Activated CD8-positive, alpha-beta T cell treated with anti-CD3 and anti-CD28 coated beads, Interleukin-2, amount 10 ng/mL, durations not matched to agents 7 days and 5 days (primary cell): ENCODE measurements around the gene RFWD3. TPM values are rescaled to one million over a fixed set of nuclear protein-coding genes. Genes with fewer than 3 reads are reported as not detected.
A peak's percentile ranks its signal among the peaks of the same experiment; 100 is the strongest.

Source experiments
- ATAC-seq: fragments of 150-1000 bp; cut with Tn5 transposase; one replicate; pipeline ENCODE4 v1.10.0; 2021; ENCODE audit warnings: moderate library complexity
- CTCF ChIA-PET: fragments of 350-600 bp; sonication (Branson Sonifier 250); formaldehyde crosslinking; loops from one replicate; lab custom pipeline; 2021; ENCODE audit warnings: antibody characterized with exemption; lab: Charles Lee
- POLR2A ChIA-PET: fragments of 350-600 bp; sonication (Branson Sonifier 250); formaldehyde crosslinking; loops from one replicate; lab custom pipeline; 2021; ENCODE audit warnings: antibody characterized with exemption; lab: Charles Lee
- DNase-seq: peaks from one replicate; pipeline ENCODE4 v3.0.0-alpha.2; 2020
- H3K27ac Mint-ChIP-seq: one replicate; pipeline ENCODE4 v1.8.0; 2021; ENCODE audit warnings: mild to moderate bottlenecking, mixed read lengths
- H3K27me3 Mint-ChIP-seq: one replicate; pipeline ENCODE4 v1.8.0; 2021; ENCODE audit warnings: low read depth, mixed read lengths
- H3K36me3 Mint-ChIP-seq: one replicate; pipeline ENCODE4 v1.8.0; 2021; ENCODE audit warnings: low read depth, mixed read lengths
- H3K4me1 Mint-ChIP-seq: one replicate; pipeline ENCODE4 v1.8.0; 2021; ENCODE audit warnings: low read depth, mixed read lengths
- H3K4me3 Mint-ChIP-seq: one replicate; pipeline ENCODE4 v1.8.0; 2021; ENCODE audit warnings: mild to moderate bottlenecking, mixed read lengths
- H3K9me3 Mint-ChIP-seq: one replicate; pipeline ENCODE4 v1.8.0; 2022; ENCODE audit warnings: mixed read lengths; ENCODE audit not compliant: insufficient read depth
- total RNA-seq, 2 experiments: library from RNA; stranded (reverse); gene quantifications; one replicate each; pipeline ENCODE4 v1.2.3, GENCODE V29; 2021

RFWD3 gene
- total RNA-seq, result 100 to 1,000 TPM; 119 to 120 TPM

GRCh38 chr16:74666425-74667254, at the start of gene RFWD3:
Gene RFWD3 (minus strand): TSS chr16:74666877. CDS start chr16:74661449, 5,428 bp downstream.
- ATAC-seq (peak; percentile 100), DNase-seq (peak; percentile 99)
- peak within 1 kb of the TSS; percentile 97 for H3K27ac Mint-ChIP-seq
- H3K9me3 Mint-ChIP-seq, result peaks cover 8% of the 10 kb centered on the region
- peaks cover 49% of the 10 kb centered on the region for H3K4me1 Mint-ChIP-seq
- POLR2A ChIA-PET, result interaction anchor here (0.5 to 6.9 kb wide), 28 partner anchors 8 to 574 kb away, joined by 3 to 91 read pairs (median 5); partner anchors contain the start of genes GLG1, MLKL and PSMD7
- peaks cover 50% of the 10 kb centered on the region for H3K36me3 Mint-ChIP-seq
- CTCF ChIA-PET, result interaction anchor here (0.9 to 4.6 kb wide), 6 partner anchors 14 to 445 kb away, joined by 3 to 25 read pairs (median 4); partner anchors contain the start of gene MLKL
- peak within 1 kb of the TSS; percentile 93 for H3K4me3 Mint-ChIP-seq
- no peaks in the 10 kb centered on the region for H3K27me3 Mint-ChIP-seq

GRCh38 chr16:74716355-74716754, 49.7 kb upstream of the RFWD3 start:
- no peak overlapping the region for H3K4me3 Mint-ChIP-seq
- no peaks in the 10 kb centered on the region for H3K27me3 Mint-ChIP-seq
- H3K27ac Mint-ChIP-seq, result no peak overlapping the region
- H3K4me1 Mint-ChIP-seq, result no peaks in the 10 kb centered on the region
- H3K36me3 Mint-ChIP-seq, result no peaks in the 10 kb centered on the region
- no peaks in the 10 kb centered on the region for H3K9me3 Mint-ChIP-seq
- DNase-seq (no peak), ATAC-seq (no peak)
- CTCF ChIA-PET, result no interaction called here
- POLR2A ChIA-PET, result no interaction called here

- peaks cover 2% of the 10 kb centered on the region for H3K4me1 Mint-ChIP-seq
- ChIA-PET CTCF (interaction anchor here (4.8 kb wide), 1 partner anchor 148 kb away, joined by 41 read pairs; no protein-coding TSS in a partner anchor), POLR2A (interaction anchor here (2.8 kb wide), 1 partner anchor 13 kb away, joined by 10 read pairs; the partner anchor contains the start of gene MLKL)
- ATAC-seq (no peak), DNase-seq (no peak)
- H3K4me3 Mint-ChIP-seq, result no peak overlapping the region
- H3K27me3 Mint-ChIP-seq, result no peaks in the 10 kb centered on the region
- H3K36me3 Mint-ChIP-seq, result no peaks in the 10 kb centered on the region
- H3K27ac Mint-ChIP-seq, result no peak overlapping the region
- H3K9me3 Mint-ChIP-seq, result no peaks in the 10 kb centered on the region
Measured at GRCh38 chr16:74713876-74714275, 47.2 kb upstream of the RFWD3 start.

- Mint-ChIP-seq H3K36me3 (no peaks in the 10 kb centered on the region), H3K27me3 (peaks cover 4% of the 10 kb centered on the region), H3K9me3 (no peaks in the 10 kb centered on the region), H3K4me1 (peaks cover 2% of the 10 kb centered on the region), H3K4me3 (no peak overlapping the region), H3K27ac (no peak overlapping the region)
- DNase-seq (no peak), ATAC-seq (no peak)
- POLR2A ChIA-PET, result interaction anchor here (2.8 kb wide), 1 partner anchor 13 kb away, joined by 10 read pairs; the partner anchor contains the start of gene MLKL
- CTCF ChIA-PET, result interaction anchor here (1.3 to 4.8 kb wide), 3 partner anchors 12 to 148 kb away, joined by 3 to 41 read pairs (median 11); partner anchors contain the start of gene MLKL
Measured at GRCh38 chr16:74713325-74713724, 46.6 kb upstream of the RFWD3 start.

- no peak overlapping the region for H3K4me3 Mint-ChIP-seq
- ChIA-PET POLR2A (interaction anchor here (2.8 kb wide), 1 partner anchor 11 kb away, joined by 10 read pairs; the partner anchor contains the start of gene MLKL), CTCF (interaction anchor here (1.2 to 4.8 kb wide), 6 partner anchors 11 to 399 kb away, joined by 3 to 41 read pairs (median 6); partner anchors contain the start of gene MLKL)
- DNase-seq (no peak), ATAC-seq (no peak)
- no peaks in the 10 kb centered on the region for H3K9me3 Mint-ChIP-seq
- H3K27ac Mint-ChIP-seq, result no peak overlapping the region
- H3K27me3 Mint-ChIP-seq, result peaks cover 6% of the 10 kb centered on the region
- H3K36me3 Mint-ChIP-seq, result no peaks in the 10 kb centered on the region
- peaks cover 2% of the 10 kb centered on the region for H3K4me1 Mint-ChIP-seq
Measured at GRCh38 chr16:74711938-74712337, 45.3 kb upstream of the RFWD3 start.

- peaks cover 2% of the 10 kb centered on the region for H3K4me1 Mint-ChIP-seq
- H3K9me3 Mint-ChIP-seq, result no peaks in the 10 kb centered on the region
- DNase-seq (no peak), ATAC-seq (no peak)
- H3K27ac Mint-ChIP-seq, result no peak overlapping the region
- no peaks in the 10 kb centered on the region for H3K36me3 Mint-ChIP-seq
- peaks cover 6% of the 10 kb centered on the region for H3K27me3 Mint-ChIP-seq
- CTCF ChIA-PET, result interaction anchor here (0.8 to 4.8 kb wide), 10 partner anchors 9 to 401 kb away, joined by 3 to 41 read pairs (median 4); partner anchors contain the start of gene MLKL
- POLR2A ChIA-PET, result interaction anchor here (1.6 kb wide), 1 partner anchor 44 kb away, joined by 4 read pairs; the partner anchor contains the start of gene RFWD3
- H3K4me3 Mint-ChIP-seq, result no peak overlapping the region
Measured at GRCh38 chr16:74710401-74710800, 43.7 kb upstream of the RFWD3 start.

- Mint-ChIP-seq H3K27ac (no peak overlapping the region), H3K4me1 (peaks cover 7% of the 10 kb centered on the region)
- POLR2A ChIA-PET, result interaction anchor here (1.6 kb wide), 1 partner anchor 43 kb away, joined by 4 read pairs; the partner anchor contains the start of gene RFWD3
Measured at GRCh38 chr16:74709441-74709877, 42.8 kb upstream of the RFWD3 start.

GRCh38 chr16:74700438-74701225, 34.0 kb upstream of the RFWD3 start, which contains the start of gene MLKL:
Gene MLKL (minus strand): TSS chr16:74700862. CDS start chr16:74695757, 5,105 bp downstream.
- H3K9me3 Mint-ChIP-seq, result no peaks in the 10 kb centered on the region

More at GRCh38 chr16:74709441-74709877, 42.8 kb upstream of the RFWD3 start:
- DNase-seq (peak; percentile 87), ATAC-seq (peak; percentile 96)
- no peaks in the 10 kb centered on the region for H3K36me3 Mint-ChIP-seq
- H3K27me3 Mint-ChIP-seq, result peaks cover 6% of the 10 kb centered on the region
- H3K4me3 Mint-ChIP-seq, result no peak overlapping the region
- CTCF ChIA-PET, result interaction anchor here (0.8 to 4.8 kb wide), 10 partner anchors 8 to 402 kb away, joined by 3 to 41 read pairs (median 4); partner anchors contain the start of gene MLKL
- H3K9me3 Mint-ChIP-seq, result no peaks in the 10 kb centered on the region

GRCh38 chr16:74700116-74700437, 33.4 kb upstream of the RFWD3 start:
- POLR2A ChIA-PET, result interaction anchor here (0.8 to 8.2 kb wide), 8 partner anchors 13 to 408 kb away, joined by 3 to 91 read pairs (median 4); partner anchors contain the start of gene RFWD3
- Mint-ChIP-seq H3K27ac (peak overlapping the region; percentile 98), H3K4me1 (peaks cover 51% of the 10 kb centered on the region), H3K4me3 (peak overlapping the region; percentile 98), H3K36me3 (peaks cover 36% of the 10 kb centered on the region), H3K27me3 (no peaks in the 10 kb centered on the region), H3K9me3 (no peaks in the 10 kb centered on the region)
- ATAC-seq, result peak; percentile 47
- CTCF ChIA-PET, result interaction anchor here (1.5 to 3.8 kb wide), 6 partner anchors 8 to 411 kb away, joined by 5 to 24 read pairs (median 8); partner anchors contain the start of gene RFWD3
- DNase-seq, result peak; percentile 53

More at GRCh38 chr16:74700438-74701225, 34.0 kb upstream of the RFWD3 start, which contains the start of gene MLKL:
- Mint-ChIP-seq H3K4me1 (peaks cover 53% of the 10 kb centered on the region), H3K36me3 (peaks cover 30% of the 10 kb centered on the region), H3K27me3 (no peaks in the 10 kb centered on the region), H3K27ac (peak within 1 kb of the TSS; percentile 98), H3K4me3 (peak within 1 kb of the TSS; percentile 98)
- ATAC-seq, result peak; percentile 80
- DNase-seq, result peak; percentile 67
- POLR2A ChIA-PET, result interaction anchor here (0.5 to 8.2 kb wide), 9 partner anchors 10 to 408 kb away, joined by 3 to 91 read pairs (median 3); partner anchors contain the start of gene RFWD3
- CTCF ChIA-PET, result interaction anchor here (0.7 to 3.8 kb wide), 10 partner anchors 8 to 411 kb away, joined by 3 to 24 read pairs (median 5); partner anchors contain the start of genes RFWD3 and WDR59

- Mint-ChIP-seq H3K36me3 (peaks cover 37% of the 10 kb centered on the region), H3K27ac (peak overlapping the region; percentile 72), H3K27me3 (no peaks in the 10 kb centered on the region), H3K9me3 (no peaks in the 10 kb centered on the region), H3K4me1 (peaks cover 48% of the 10 kb centered on the region), H3K4me3 (peak overlapping the region; percentile 98)
- CTCF ChIA-PET, result interaction anchor here (1.3 to 3.8 kb wide), 6 partner anchors 9 to 412 kb away, joined by 4 to 24 read pairs (median 6); partner anchors contain the start of gene RFWD3
- no peak for ATAC-seq
- DNase-seq, result no peak
- POLR2A ChIA-PET, result interaction anchor here (0.7 to 8.2 kb wide), 10 partner anchors 13 to 948 kb away, joined by 3 to 91 read pairs (median 4); partner anchors contain the start of genes KARS1, RFWD3 and TERF2IP
Measured at GRCh38 chr16:74699666-74700065, 33.0 kb upstream of the RFWD3 start.
